Amygdala (tissue), 56 donors: ENCODE measurements around the gene AKNA.

Experiments
- DNase-seq, 56 donors: peaks; one replicate each; lab custom pipeline; 2025; lab: John Stamatoyannopoulos, UW

The AKNA gene, protein sequence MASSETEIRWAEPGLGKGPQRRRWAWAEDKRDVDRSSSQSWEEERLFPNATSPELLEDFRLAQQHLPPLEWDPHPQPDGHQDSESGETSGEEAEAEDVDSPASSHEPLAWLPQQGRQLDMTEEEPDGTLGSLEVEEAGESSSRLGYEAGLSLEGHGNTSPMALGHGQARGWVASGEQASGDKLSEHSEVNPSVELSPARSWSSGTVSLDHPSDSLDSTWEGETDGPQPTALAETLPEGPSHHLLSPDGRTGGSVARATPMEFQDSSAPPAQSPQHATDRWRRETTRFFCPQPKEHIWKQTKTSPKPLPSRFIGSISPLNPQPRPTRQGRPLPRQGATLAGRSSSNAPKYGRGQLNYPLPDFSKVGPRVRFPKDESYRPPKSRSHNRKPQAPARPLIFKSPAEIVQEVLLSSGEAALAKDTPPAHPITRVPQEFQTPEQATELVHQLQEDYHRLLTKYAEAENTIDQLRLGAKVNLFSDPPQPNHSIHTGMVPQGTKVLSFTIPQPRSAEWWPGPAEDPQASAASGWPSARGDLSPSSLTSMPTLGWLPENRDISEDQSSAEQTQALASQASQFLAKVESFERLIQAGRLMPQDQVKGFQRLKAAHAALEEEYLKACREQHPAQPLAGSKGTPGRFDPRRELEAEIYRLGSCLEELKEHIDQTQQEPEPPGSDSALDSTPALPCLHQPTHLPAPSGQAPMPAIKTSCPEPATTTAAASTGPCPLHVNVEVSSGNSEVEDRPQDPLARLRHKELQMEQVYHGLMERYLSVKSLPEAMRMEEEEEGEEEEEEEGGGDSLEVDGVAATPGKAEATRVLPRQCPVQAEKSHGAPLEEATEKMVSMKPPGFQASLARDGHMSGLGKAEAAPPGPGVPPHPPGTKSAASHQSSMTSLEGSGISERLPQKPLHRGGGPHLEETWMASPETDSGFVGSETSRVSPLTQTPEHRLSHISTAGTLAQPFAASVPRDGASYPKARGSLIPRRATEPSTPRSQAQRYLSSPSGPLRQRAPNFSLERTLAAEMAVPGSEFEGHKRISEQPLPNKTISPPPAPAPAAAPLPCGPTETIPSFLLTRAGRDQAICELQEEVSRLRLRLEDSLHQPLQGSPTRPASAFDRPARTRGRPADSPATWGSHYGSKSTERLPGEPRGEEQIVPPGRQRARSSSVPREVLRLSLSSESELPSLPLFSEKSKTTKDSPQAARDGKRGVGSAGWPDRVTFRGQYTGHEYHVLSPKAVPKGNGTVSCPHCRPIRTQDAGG (N-terminal part only)

DNA sequence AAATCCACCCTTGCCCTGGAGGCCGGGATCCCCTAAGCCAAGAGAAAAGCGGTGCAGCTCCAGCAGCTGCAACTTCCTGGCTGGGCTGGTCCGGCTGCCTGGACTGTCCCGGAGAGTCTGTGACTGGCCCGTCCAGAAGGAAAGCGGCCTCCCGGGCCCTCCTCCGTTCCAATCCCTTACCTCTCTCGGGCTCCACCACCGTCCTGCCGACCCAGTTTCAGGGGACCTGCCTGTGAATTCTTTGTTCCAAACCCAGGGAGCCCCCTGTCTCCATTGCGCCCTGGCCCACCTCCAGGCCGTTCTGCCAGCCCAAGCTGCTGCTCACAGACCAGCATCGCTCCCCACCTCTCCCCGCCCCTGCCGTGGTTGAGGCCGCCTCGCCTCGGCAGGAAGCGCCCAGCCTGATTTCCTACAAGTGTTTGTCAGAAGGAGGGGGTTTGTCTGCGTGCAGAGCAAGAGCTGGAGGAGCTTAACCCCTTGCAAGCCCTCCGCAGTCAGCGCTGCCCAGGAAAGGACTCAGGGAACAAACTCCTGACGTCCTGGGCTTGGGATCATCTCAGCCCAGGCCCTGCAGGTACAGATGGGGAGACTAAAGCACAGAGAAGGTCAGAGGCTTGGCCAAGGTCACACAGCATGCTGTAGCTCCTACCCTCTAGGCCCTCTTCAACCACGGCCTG is at the start of gene AKNA:
TSS of gene AKNA (minus strand) at position 303 of the 677 bp plus-strand sequence. CDS start 6,649 bp downstream, outside the sequence.
- peak in 52 of 56 donors; percentile 27 to 83 (median 64) for DNase-seq

DNA sequence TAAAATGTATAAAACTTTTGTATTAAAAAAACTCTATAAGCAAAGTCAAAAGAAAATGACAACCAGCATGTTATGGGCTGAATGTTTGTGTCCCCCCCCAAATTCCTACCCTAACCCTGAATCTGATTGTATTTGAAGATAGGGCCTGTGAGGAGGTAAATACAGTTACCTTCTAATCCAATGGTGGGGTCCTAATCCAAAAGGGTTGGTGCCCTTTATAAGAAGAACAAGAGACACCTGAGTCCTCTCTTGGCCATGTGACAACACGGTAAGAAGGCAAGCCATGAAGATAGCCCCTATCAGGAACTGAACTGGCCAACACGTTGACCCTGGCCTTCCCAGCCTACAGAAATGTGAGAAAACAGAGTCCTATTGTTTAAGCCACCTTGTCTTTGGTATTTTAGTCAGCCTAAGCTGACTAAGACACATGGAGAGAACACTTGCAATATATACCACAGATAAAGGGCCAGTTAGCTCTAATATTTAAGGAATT is 49.7 kb upstream of the AKNA start:
- DNase-seq: no peak

DNA sequence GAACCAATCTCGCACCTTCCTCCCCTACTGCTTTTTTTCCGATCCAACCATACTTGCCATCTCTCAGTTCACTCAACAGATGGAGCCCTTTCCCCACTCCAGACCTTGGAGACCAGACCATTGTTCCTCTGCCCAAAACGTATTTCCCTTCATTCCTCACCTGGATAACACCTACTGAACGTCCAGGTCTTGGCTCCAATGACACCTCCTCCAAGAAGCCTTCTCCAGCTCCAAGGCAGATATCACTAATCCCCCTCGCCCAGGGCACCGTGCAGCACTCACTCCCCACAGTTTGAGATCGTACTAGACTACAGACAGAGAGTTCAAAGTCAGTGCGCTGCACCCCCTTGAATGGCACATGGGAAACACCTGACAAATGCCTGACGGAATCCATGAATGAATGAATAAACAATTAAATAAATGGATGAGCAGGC is 47.1 kb upstream of the AKNA start:
- DNase-seq: peak in 15 of 56 donors; percentile 9 to 58 (median 28)

DNA sequence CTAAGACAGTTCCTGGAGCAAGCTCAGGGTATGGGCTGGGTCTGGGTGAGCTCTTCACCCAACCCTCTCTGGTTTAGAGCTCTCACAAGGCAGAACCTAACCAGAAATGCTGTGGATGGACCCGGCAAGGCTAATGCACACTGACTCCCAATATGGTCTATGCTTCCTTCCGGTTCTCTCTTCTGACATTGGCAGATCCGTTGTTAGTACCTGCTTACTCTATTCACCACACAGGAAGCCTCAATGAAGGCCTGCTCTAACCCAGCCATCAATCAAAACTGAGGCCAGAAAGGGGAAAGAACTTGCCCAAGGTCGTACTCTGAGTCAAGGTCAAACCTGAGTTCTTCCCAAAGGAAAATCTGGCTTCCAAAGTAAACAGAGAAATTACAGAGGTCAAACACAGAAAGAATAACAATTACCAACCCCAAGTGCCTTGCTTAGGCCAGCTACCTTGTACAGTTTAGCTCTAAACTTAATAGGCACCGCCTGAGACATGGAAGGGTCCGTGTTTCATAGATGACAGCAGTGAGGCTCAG is 46.0 kb upstream of the AKNA start:
- DNase-seq: no peak

DNA sequence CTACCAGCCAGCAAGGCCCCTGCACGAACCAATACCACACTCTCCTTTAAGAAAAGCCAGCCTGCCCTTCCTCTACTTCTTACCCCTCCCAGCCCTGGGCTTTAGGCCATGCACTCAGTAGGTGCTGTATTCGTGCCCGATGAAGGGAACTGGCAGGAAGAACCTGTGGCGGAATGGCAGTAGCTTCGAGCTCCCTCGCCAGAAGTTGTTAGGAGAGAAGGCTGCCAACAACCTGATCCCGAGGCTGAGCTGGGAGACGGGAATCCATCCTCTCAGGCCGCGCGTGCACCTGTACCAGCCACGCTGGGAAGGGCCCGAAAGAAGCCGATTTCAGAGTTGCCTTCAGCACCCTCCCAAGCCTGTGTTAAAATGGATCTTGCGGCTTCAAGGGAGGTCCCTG is 45.3 kb upstream of the AKNA start:
- DNase-seq: no peak

DNA sequence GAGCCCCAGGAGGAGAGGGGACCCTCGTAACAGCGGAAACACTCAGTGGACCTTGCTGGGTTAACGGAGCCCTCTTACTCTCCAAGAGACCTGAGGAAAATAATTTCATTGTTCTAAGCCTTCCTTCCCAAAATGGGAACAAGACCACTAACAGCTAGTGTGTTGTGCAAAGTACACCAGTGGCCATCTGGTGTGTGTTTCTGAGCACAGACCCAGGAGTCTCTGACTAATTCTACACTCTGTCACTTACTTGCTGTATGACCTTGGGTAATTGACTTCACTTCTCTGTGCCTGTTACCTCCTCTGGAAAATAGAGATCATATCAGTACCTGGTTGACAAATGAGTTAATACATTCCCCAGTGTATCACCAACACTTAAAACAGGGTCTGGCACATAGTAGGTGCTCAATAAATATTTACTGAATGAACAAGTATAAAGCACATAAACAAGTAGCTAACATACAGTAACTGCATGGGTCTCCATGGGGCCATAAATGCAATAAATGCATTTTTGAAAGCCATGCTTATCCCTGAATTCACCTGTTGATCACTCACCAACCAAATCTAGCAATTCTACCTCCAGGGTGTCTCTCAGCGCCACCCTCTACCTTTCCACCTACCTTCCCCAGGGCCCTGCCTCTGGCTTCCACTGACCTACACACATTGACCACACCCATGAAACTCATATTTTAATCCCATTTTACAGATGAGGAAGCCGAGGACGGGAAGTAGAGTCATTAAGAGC is 44.7 kb upstream of the AKNA start:
- DNase-seq: no peak

DNA sequence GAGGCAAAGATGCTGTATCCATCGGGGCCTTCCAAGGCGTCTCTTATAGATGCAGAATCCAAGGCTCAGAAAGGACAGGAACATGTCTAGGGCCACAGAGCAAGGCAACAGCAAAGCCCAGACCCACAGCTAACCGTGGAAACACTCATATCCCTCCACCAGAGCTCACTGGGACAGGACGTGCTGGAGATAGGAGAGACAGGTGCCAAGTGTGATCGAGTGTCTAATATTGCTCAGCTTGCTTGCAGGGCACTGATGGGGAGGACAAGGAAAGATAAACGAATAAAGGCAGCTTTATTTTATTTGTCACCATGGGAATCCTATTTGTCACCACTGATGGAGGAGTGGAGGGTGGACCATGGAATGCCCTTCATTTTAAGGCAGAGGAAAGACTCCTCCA is 44.0 kb upstream of the AKNA start:
- no peak for DNase-seq

DNA sequence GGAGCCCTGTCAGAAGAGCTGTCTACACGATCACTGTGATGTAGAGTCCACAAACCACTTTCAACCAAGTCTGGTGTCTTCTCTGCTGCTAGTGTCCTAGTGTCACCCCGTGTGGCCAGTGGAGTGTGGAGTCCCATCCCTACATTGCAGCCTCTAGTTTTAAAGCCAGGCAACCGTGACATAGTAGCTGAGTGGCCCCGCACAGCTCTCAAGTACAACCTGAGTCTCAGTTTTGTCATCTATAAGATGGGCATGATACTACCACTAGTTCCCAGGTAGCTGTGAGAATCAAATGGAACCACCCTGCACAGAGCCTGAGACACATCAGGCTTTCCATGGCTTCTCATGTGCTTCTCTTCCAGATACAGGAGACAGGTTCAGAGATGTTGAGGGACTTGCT is 43.2 kb upstream of the AKNA start:
- no peak for DNase-seq

DNA sequence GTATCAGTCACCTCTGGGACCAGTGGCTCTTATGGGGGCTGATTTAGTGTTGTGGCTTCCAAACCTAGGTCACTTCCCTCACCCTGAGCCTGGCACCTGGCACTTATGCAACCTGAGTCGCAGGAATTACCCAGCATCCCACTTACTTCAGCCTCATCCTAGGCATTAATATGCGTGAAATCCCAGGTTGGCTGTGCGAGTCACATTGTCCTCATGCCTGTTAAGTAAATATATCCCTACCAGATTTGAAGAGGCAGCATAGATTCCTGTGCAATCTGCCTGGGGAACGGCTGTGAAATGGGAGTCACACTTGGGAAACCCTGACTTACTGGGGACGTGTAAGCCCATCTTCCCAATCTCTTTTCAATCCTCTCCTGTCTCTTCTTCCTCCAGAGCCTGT is 42.7 kb upstream of the AKNA start:
- no peak for DNase-seq

DNA sequence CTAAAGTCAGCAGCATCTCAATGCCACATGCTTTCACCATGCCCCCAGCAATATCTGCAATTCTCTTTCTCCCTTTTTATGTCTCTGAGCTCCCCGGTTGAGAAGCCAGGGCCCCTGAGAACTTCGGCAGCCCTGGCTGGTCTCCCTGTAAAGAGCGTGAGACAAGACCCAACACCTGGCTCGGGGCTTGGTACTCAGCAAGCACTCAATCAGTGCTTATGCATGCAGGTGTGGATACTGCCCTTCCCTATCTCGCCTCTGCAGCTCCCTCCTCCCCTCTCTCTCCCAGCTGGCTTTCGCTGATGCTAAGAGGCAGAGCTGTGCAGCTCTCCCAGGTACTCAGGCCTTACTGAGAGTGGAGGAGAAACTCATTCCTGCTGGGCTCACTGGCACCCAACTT is 41.7 kb upstream of the AKNA start:
- no peak for DNase-seq

DNA sequence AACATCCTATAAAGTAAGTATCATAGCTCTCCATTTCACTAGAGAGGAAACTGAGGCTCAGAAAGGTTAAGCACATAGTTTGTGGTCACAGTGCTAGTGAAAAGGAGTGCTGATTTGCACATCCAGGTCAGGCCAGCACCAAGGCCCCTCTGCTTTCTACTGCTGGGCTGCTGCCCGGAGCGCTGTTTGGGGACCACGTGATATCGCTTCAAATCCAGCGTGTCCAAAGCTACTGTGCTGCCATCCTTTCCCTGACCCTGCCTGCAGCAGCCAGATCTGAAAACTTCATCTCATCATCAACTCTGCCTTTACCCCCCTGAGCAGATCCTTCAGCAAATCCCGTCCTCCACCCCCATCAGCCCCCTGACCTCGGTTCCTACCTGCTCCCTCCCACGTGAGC is 40.7 kb upstream of the AKNA start:
- DNase-seq: peak in 12 of 56 donors; percentile 5 to 36 (median 18)

DNA sequence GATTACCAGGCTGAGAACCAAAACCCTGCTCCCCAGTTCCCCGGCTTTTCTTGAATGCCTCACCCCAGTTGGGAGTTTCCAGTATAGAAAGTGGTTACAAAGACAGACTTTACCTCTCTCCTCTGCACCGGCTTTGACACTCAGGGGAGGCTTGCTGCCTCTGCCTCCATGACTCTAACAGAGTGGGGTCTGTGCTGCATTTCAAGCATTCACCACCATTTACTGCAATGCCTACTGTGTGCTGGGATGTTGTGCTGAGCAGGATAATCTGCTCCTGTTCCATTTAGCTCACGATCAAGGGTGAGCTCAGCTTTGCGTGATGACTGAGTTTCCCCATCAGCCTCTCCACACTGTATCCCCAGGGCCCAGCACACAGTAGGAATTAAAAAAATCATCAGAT is 39.9 kb upstream of the AKNA start:
- no peak for DNase-seq

DNA sequence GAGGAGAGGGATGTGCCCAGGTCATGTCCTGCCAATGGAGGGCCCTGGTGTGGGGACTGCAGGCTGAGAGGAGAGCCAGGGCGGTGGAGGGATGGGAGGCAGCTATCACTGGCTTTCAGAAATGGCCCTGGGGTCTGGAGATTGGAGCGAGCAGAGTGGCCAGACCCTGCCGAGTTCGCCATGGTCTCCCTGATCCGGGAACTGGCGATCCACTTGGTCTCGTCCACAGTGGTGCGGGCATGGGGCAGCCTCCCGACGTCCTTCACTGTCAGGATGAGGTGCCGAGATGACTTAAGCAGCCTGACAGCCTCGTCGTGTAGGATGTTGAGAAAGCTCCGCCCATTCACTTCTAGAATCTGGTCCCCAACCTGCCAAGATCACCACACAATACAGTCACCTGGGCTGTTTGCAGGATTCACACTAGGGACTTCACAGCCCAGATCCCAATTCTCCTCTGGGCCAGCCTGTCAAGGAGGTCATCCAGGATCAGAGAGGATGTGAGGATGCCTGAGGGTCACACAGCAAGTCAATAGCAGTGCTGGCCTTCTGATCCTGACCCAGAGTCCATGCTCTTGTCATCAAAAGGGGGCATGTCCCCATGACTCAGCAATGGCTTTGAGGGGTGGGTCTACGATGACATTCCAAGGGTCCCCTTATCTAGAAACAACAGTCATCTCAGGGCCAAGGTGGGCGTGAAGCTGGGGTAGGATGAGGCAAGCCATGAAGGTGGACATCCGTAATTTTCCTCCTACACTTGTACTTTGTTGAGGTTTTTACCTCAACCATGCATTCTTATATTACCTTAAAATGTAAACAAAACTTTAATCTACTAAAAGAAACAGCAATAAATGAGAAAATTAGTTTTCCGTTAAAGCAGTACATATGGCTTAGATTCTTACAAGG is 38.5 kb upstream of the AKNA start:
- DNase-seq: no peak

DNA sequence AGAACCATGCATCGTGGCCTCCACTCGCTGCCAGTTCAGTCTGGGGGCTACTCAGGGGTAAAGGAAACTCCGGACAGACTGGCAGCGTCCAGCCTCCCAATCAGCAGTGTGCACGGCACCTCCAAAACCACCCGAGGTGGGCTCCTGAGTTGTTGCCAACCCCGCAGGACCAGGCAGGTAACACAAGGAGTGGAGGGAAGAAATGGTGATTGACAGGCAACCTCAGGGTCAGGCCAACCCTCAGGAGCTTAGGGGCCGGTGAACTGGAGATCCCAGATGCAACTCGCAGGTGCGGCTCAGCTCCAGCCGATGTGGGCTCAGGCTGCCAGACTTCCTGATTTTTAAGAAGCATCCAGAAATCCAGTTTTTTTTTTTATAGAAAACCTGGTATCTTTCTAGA is 37.3 kb upstream of the AKNA start:
- no peak for DNase-seq

DNA sequence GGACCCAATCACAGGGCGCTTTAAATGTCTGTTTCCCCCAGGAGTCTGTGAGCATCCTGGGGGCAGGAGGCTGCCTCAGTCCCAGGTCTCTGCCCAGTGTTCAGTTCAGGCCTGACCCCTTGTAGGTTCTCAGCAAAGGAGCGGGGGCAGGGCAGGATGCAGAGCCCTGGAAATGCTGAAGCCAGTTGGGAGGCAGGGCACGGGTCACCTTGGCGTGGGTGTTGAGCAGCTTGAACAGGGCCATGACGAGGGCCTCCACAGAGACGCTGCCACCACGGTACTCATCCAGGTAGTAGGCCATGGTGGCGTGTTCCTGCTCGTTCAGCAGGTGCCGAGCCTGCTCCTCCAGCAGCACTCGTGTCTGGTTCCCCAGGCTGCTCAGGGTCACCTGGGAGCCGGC is 36.3 kb upstream of the AKNA start:
- DNase-seq: no peak

DNA sequence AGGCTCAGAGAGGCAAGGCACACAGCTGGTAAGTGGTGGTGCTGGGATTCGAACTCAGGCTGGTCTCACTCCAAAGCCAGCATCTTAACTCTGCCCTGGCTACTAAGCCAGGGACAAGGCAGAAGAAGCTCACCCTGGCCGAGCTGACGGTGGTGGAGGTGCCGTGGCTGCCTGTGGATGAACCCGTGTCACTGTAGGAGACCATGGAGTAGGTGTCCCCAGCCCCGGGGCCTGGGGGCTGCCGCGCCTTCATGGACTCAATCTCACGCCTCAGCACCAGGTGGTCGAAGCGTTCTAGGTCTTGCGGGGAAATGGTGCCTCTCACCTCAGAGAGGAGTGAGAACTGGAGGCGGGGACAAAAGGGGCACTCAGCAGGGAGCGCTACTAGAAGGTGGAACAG is 35.4 kb upstream of the AKNA start:
- no peak for DNase-seq

DNA sequence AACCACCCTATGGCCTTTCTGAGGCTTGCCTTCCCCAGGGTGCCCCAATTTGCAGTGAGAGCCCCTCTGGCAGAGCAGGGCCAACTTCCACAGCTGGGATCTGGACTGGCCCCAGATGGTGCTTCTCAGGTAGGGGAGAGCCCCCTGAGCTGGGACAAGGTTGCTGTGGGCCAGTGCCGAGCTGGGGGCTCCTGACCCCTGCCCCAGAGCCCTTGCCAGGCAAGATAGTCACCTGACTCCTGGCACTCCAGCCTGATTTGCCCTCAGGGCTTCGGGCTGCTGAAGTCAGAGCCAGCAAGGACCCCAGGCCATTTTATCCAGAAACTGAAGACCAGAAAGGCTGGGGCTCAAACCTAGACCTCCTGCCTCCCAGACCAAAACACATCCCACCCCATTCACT is 33.4 kb upstream of the AKNA start:
- no peak for DNase-seq

DNA sequence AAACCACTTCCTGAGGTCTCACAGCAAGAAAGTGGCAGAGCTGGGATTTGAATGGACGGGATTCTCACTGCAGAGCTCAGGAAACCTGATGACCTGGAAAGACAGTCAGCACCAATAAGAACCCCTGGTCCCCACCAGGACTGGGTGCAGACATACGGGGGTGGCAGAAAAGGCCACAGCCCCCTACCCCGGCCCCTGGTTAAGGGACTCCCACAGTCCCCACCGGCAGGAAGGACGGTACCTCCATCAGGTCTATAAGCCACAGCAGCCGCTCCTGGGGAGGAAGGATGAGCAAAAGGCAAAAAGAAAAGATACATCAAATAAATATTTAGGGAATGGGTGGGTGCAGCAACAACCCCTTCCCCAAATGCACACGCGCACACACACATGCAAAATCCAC is 32.0 kb upstream of the AKNA start:
- no peak for DNase-seq
